ENCODE results near the gene HDAC4. TPM values are rescaled to one million over a fixed set of nuclear protein-coding genes. Genes with fewer than 3 reads are reported as not detected.
"Not testable (repeated sequence)": the region's sequence is repeated elsewhere in the genome, so short reads cannot be mapped to it uniquely, and the experiment has no call there.

HDAC4 gene
- total RNA-seq, 1 experiment from 2014 or later: 44.4 TPM

- Mint-ChIP-seq H3K36me3 (peaks cover 26% of the 10 kb centered on the region), H3K27ac (no peak overlapping the region), H3K4me1 (no peaks in the 10 kb centered on the region), H3K4me3 (no peak overlapping the region), H3K27me3 (ENCODE audit: low read depth) (no peaks in the 10 kb centered on the region), H3K9me3 (no peaks in the 10 kb centered on the region)
- ChIA-PET POLR2A (no interaction called here), CTCF (no interaction called here)
- no peak for ATAC-seq
- no peak for DNase-seq (ENCODE audit: low spot score)
- TF ChIP-seq, protein P1, sequence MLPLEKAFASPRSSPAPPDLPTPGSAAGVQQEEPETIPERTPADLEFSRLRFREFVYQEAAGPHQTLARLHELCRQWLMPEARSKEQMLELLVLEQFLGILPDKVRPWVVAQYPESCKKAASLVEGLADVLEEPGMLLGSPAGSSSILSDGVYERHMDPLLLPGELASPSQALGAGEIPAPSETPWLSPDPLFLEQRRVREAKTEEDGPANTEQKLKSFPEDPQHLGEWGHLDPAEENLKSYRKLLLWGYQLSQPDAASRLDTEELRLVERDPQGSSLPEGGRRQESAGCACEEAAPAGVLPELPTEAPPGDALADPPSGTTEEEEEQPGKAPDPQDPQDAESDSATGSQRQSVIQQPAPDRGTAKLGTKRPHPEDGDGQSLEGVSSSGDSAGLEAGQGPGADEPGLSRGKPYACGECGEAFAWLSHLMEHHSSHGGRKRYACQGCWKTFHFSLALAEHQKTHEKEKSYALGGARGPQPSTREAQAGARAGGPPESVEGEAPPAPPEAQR (CRISPR knock-in tag; IDR thresholded peaks at IDR 0.05): no peak
- TF ChIP-seq, protein P2, sequence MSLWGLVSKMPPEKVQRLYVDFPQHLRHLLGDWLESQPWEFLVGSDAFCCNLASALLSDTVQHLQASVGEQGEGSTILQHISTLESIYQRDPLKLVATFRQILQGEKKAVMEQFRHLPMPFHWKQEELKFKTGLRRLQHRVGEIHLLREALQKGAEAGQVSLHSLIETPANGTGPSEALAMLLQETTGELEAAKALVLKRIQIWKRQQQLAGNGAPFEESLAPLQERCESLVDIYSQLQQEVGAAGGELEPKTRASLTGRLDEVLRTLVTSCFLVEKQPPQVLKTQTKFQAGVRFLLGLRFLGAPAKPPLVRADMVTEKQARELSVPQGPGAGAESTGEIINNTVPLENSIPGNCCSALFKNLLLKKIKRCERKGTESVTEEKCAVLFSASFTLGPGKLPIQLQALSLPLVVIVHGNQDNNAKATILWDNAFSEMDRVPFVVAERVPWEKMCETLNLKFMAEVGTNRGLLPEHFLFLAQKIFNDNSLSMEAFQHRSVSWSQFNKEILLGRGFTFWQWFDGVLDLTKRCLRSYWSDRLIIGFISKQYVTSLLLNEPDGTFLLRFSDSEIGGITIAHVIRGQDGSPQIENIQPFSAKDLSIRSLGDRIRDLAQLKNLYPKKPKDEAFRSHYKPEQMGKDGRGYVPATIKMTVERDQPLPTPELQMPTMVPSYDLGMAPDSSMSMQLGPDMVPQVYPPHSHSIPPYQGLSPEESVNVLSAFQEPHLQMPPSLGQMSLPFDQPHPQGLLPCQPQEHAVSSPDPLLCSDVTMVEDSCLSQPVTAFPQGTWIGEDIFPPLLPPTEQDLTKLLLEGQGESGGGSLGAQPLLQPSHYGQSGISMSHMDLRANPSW (CRISPR knock-in tag; conservative IDR thresholded peaks at IDR 0.05; ENCODE audit: low read depth): no peak
- TF ChIP-seq ZMAT4 (CRISPR knock-in tag; IDR thresholded peaks at IDR 0.05) (no peak), CDX4 (CRISPR knock-in tag; IDR thresholded peaks at IDR 0.05; ENCODE audit: borderline replicate concordance) (no peak), OVOL2 (CRISPR knock-in tag; IDR thresholded peaks at IDR 0.05; ENCODE audit: borderline replicate concordance) (no peak), ZNF396 (CRISPR knock-in tag; IDR thresholded peaks at IDR 0.05; ENCODE audit: borderline replicate concordance) (no peak), HMGXB4 (CRISPR knock-in tag; IDR thresholded peaks at IDR 0.05) (no peak), NFE2L1 (CRISPR knock-in tag; IDR thresholded peaks at IDR 0.05) (no peak), ZNF232 (CRISPR knock-in tag; IDR thresholded peaks at IDR 0.05) (no peak), SMAD4 (CRISPR knock-in tag; IDR thresholded peaks at IDR 0.05) (no peak), NFATC4 (CRISPR knock-in tag; IDR thresholded peaks at IDR 0.05) (no peak), NR3C1 (CRISPR knock-in tag; conservative IDR thresholded peaks at IDR 0.05; ENCODE audit: low read depth) (no peak), TEAD1 (CRISPR knock-in tag; IDR thresholded peaks at IDR 0.05) (no peak)
- TF ChIP-seq, protein P3, sequence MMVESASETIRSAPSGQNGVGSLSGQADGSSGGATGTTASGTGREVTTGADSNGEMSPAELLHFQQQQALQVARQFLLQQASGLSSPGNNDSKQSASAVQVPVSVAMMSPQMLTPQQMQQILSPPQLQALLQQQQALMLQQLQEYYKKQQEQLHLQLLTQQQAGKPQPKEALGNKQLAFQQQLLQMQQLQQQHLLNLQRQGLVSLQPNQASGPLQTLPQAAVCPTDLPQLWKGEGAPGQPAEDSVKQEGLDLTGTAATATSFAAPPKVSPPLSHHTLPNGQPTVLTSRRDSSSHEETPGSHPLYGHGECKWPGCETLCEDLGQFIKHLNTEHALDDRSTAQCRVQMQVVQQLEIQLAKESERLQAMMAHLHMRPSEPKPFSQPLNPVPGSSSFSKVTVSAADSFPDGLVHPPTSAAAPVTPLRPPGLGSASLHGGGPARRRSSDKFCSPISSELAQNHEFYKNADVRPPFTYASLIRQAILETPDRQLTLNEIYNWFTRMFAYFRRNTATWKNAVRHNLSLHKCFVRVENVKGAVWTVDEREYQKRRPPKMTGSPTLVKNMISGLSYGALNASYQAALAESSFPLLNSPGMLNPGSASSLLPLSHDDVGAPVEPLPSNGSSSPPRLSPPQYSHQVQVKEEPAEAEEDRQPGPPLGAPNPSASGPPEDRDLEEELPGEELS (CRISPR knock-in tag; IDR thresholded peaks at IDR 0.05): no peak
- TF ChIP-seq, protein P4, sequence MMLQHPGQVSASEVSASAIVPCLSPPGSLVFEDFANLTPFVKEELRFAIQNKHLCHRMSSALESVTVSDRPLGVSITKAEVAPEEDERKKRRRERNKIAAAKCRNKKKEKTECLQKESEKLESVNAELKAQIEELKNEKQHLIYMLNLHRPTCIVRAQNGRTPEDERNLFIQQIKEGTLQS (CRISPR knock-in tag; conservative IDR thresholded peaks at IDR 0.05): no peak
- TF ChIP-seq, protein P5, sequence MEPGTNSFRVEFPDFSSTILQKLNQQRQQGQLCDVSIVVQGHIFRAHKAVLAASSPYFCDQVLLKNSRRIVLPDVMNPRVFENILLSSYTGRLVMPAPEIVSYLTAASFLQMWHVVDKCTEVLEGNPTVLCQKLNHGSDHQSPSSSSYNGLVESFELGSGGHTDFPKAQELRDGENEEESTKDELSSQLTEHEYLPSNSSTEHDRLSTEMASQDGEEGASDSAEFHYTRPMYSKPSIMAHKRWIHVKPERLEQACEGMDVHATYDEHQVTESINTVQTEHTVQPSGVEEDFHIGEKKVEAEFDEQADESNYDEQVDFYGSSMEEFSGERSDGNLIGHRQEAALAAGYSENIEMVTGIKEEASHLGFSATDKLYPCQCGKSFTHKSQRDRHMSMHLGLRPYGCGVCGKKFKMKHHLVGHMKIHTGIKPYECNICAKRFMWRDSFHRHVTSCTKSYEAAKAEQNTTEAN (CRISPR knock-in tag; IDR thresholded peaks at IDR 0.05): no peak
Measured at GRCh38 chr2:239070466-239070865, 330.4 kb downstream of the HDAC4 start.

DNA sequence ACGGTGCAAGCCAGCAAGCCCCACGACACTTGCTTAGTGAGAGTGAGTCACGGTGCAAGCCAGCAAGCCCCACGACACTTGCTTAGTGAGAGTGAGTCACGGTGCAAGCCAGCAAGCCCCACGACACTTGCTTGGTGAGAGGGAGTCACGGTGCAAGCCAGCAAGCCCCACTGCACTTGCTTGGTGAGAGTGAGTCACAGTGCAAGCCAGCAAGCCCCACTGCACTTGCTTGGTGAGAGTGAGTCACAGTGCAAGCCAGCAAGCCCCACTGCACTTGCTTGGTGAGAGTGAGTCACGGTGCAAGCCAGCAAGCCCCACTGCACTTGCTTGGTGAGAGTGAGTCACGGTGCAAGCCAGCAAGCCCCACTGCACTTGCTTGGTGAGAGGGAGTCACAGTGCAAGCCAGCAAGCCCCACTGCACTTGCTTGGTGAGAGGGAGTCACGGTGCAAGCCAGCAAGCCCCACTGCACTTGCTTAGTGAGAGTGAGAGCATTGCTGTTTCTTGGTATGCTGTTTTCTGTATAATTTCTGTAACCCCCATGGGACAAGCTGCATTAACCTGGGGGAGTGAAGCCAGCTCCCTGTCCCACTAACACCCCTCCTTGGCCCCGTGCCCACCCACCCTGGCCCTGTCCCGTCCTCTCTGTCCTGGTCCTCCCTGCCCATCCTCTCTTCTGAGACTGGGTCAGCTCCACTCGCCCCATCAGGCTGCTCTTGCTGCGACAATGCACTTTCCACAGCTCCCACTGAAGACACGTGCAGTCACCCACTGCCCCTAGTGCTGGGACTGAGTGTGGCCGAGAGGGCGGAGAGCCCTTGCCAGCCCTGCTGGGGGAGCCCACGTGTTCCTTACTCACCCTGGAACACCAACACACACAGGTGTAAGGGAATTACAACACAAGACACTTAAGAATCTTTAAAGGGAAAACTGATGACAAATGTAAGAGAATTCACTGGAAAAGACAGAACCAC is 331.2 kb downstream of the HDAC4 start:
- POLR2A ChIA-PET; H3K4me1 Mint-ChIP-seq; H3K4me3 Mint-ChIP-seq; DNase-seq (ENCODE audit: low spot score); H3K27ac Mint-ChIP-seq; H3K9me3 Mint-ChIP-seq; H3K27me3 Mint-ChIP-seq (ENCODE audit: low read depth): not testable (repeated sequence)
- peak; percentile 51 for ATAC-seq
- CTCF ChIA-PET: interaction anchor here (1.0 kb wide), 1 partner anchor 75 kb away, joined by 4 read pairs; no protein-coding TSS in a partner anchor
- H3K36me3 Mint-ChIP-seq: peaks cover 28% of the 10 kb centered on the region

Data from WTC11 (cell line).